HL-60 (cell line): Measurements from ENCODE around the gene SRRD.

ENCODE experiments used
- POLR2AphosphoS5 ChIP-seq: IDR thresholded peaks from 2 replicates; pipeline ENCODE4 v1.6.1; 2012; ENCODE audit warnings: low read depth
- TF ChIP-seq, protein P1 (sequence below): IDR thresholded peaks from one replicate; pipeline ENCODE4 v1.5.1; 2011; ENCODE audit warnings: low read length, control low read depth, inconsistent platforms; ENCODE audit not compliant: insufficient read depth
- TF ChIP-seq, protein P2 (sequence below): IDR thresholded peaks from 2 replicates; pipeline ENCODE4 v1.6.1; 2012; ENCODE audit warnings: low read depth; ENCODE audit not compliant: insufficient replicate concordance

DNA sequence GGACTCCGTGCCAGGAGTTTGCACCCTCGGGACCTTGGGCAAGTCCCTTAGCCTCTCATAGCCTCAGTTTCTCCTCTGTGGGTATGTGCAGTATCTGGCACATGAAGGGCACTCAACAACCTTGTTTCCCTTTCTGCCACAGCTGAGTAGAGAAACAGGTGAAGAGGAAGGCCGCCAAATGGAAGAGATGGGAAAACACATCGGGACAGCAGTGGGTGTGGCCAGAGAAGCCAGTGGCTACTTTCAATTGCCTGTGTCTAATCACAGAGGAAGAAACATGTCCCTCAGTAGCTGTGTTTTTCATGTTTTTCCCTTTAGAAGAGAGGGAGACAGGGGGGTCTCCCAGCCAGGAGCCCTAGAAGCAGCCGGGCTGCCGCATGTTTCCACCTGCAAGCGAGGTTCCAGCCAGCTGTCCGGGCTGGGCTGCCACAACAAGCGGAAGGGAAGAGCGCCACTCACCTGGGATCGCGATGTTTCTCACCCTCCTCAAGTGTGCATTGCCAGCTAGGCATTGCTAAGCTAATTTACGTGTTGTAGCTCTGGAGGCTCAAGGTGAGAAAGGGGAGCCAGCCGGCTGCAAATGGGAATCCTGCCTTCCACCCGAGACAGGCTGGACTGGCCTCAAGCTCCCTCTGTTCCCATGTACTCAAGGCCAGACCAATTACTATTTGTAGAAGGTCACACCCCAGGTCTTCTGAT is 38.0 kb upstream of the SRRD start:
- TF ChIP-seq, protein P1, sequence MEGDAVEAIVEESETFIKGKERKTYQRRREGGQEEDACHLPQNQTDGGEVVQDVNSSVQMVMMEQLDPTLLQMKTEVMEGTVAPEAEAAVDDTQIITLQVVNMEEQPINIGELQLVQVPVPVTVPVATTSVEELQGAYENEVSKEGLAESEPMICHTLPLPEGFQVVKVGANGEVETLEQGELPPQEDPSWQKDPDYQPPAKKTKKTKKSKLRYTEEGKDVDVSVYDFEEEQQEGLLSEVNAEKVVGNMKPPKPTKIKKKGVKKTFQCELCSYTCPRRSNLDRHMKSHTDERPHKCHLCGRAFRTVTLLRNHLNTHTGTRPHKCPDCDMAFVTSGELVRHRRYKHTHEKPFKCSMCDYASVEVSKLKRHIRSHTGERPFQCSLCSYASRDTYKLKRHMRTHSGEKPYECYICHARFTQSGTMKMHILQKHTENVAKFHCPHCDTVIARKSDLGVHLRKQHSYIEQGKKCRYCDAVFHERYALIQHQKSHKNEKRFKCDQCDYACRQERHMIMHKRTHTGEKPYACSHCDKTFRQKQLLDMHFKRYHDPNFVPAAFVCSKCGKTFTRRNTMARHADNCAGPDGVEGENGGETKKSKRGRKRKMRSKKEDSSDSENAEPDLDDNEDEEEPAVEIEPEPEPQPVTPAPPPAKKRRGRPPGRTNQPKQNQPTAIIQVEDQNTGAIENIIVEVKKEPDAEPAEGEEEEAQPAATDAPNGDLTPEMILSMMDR = no peak
- TF ChIP-seq, protein P2, sequence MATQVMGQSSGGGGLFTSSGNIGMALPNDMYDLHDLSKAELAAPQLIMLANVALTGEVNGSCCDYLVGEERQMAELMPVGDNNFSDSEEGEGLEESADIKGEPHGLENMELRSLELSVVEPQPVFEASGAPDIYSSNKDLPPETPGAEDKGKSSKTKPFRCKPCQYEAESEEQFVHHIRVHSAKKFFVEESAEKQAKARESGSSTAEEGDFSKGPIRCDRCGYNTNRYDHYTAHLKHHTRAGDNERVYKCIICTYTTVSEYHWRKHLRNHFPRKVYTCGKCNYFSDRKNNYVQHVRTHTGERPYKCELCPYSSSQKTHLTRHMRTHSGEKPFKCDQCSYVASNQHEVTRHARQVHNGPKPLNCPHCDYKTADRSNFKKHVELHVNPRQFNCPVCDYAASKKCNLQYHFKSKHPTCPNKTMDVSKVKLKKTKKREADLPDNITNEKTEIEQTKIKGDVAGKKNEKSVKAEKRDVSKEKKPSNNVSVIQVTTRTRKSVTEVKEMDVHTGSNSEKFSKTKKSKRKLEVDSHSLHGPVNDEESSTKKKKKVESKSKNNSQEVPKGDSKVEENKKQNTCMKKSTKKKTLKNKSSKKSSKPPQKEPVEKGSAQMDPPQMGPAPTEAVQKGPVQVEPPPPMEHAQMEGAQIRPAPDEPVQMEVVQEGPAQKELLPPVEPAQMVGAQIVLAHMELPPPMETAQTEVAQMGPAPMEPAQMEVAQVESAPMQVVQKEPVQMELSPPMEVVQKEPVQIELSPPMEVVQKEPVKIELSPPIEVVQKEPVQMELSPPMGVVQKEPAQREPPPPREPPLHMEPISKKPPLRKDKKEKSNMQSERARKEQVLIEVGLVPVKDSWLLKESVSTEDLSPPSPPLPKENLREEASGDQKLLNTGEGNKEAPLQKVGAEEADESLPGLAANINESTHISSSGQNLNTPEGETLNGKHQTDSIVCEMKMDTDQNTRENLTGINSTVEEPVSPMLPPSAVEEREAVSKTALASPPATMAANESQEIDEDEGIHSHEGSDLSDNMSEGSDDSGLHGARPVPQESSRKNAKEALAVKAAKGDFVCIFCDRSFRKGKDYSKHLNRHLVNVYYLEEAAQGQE = no peak
- no peak for TF ChIP-seq POLR2AphosphoS5
